H1 (cell line): ENCODE measurements around the gene CAMKMT. TPM values are rescaled to one million over a fixed set of nuclear protein-coding genes. Genes with fewer than 3 reads are reported as not detected.
A peak's percentile ranks its signal among the peaks of the same experiment; 100 is the strongest.

Source experiments
- ASH2L ChIP-seq: fragments of 200-600, 300-600 bp; sonication (generic); IDR thresholded peaks from one replicate; pipeline ENCODE4 v1.7.1; 2017; ENCODE audit warnings: low read length
- ATF2 ChIP-seq: IDR thresholded peaks from 2 replicates; pipeline ENCODE4 v1.6.1; 2012; ENCODE audit warnings: low read length, inconsistent platforms
- BRCA1 ChIP-seq: IDR thresholded peaks from 2 replicates; pipeline ENCODE4 v1.6.1; 2012; ENCODE audit warnings: low read depth, low read length, improper control_type of control experiment
- CBX5 ChIP-seq: fragments of 300-800, 300-1000 bp; sonication (generic); IDR thresholded peaks from 2 replicates; pipeline ENCODE4 v1.7.1; 2016; ENCODE audit warnings: antibody characterized with exemption, low read length, low read depth
- CREB1 ChIP-seq: IDR thresholded peaks from 2 replicates; pipeline ENCODE4 v1.6.1; 2012; ENCODE audit warnings: inconsistent platforms
- EGR1 ChIP-seq: IDR thresholded peaks from 2 replicates; pipeline ENCODE4 v1.6.1; 2011; ENCODE audit warnings: low read depth, low read length, borderline replicate concordance
- EZH2 ChIP-seq: fragments of 200-600 bp; sonication (generic); IDR thresholded peaks from 2 replicates; pipeline ENCODE4 v1.7.1; 2012; ENCODE audit warnings: low read depth, mild to moderate bottlenecking, moderate library complexity, low read length, inconsistent platforms; ENCODE audit not compliant: severe bottlenecking
- FOSL1 ChIP-seq: IDR thresholded peaks from 2 replicates; pipeline ENCODE4 v1.6.1; 2011; ENCODE audit warnings: mild to moderate bottlenecking, low read depth, low read length, moderate library complexity; ENCODE audit not compliant: insufficient read depth
- HDAC6 ChIP-seq: IDR thresholded peaks from one replicate; pipeline ENCODE4 v1.7.1; 2012; ENCODE audit warnings: low read depth, mild to moderate bottlenecking, inconsistent platforms, low read length, moderate library complexity
- MAFK ChIP-seq: IDR thresholded peaks from 2 replicates; pipeline ENCODE4 v1.6.1; 2012; ENCODE audit warnings: low read depth, mild to moderate bottlenecking, improper control_type of control experiment, low read length
- MAX ChIP-seq: IDR thresholded peaks from 2 replicates; pipeline ENCODE4 v1.6.1; 2012; ENCODE audit warnings: inconsistent platforms
- PHF8 ChIP-seq: fragments of 200-600 bp; sonication (generic); conservative IDR thresholded peaks from 2 replicates; pipeline ENCODE4 v1.7.1; 2012; ENCODE audit warnings: low read depth, mild to moderate bottlenecking, inconsistent platforms, low read length, moderate library complexity
- POU5F1 ChIP-seq: IDR thresholded peaks from 2 replicates; pipeline ENCODE4 v1.6.1; 2011; ENCODE audit warnings: low read depth, mild to moderate bottlenecking, low read length, moderate library complexity
- SAP30 ChIP-seq: fragments of 300-600 bp; sonication (generic); IDR thresholded peaks from 2 replicates; pipeline ENCODE4 v1.7.1; 2012; ENCODE audit warnings: low read length, moderate library complexity, mild to moderate bottlenecking, inconsistent platforms; ENCODE audit not compliant: insufficient read depth, insufficient replicate concordance
- SIX5 ChIP-seq: IDR thresholded peaks from 2 replicates; pipeline ENCODE4 v1.6.1; 2011; ENCODE audit warnings: mild to moderate bottlenecking, low read depth, low read length
- SP1 ChIP-seq: IDR thresholded peaks from 2 replicates; pipeline ENCODE4 v1.6.1; 2011; ENCODE audit warnings: low read depth, low read length
- SP2 ChIP-seq: IDR thresholded peaks from 2 replicates; pipeline ENCODE4 v1.6.1; 2012; ENCODE audit warnings: mild to moderate bottlenecking, low read length, inconsistent platforms
- SRF ChIP-seq: IDR thresholded peaks from 2 replicates; pipeline ENCODE4 v1.6.1; 2011; ENCODE audit warnings: mild to moderate bottlenecking, low read depth, low read length, moderate library complexity
- TBP ChIP-seq: IDR thresholded peaks from 2 replicates; pipeline ENCODE4 v1.6.1; 2011; ENCODE audit warnings: low read depth, low read length, improper control_type of control experiment
- USF2 ChIP-seq: IDR thresholded peaks from 2 replicates; pipeline ENCODE4 v1.6.1; 2011; ENCODE audit warnings: low read length, improper control_type of control experiment
- ZNF274 ChIP-seq: IDR thresholded peaks from 2 replicates; pipeline ENCODE4 v1.7.0; 2012; ENCODE audit warnings: low read length, borderline replicate concordance; ENCODE audit errors: extremely low read depth
- polyA plus RNA-seq, 7 experiments: library from polyadenylated mRNA; depleted of rRNA in 3 of 7; stranded (reverse) in 5 of 7; unstranded in 2 of 7; fragments of >200 nt in 5 of 7; fragments of 200-250 nt in 2 of 7; gene quantifications; 1 replicate in 5 of 7; 2 replicates in 1 of 7; 4 replicates in 1 of 7; pipeline versions ENCODE4 v1.2.1 to v1.2.3, GENCODE V29; 2011 to 2013; ENCODE audit warnings: missing spikeins in 2 of 7, mixed read lengths in 2 of 7
- total RNA-seq: library from RNA; stranded (reverse); fragmentation: NEBNext Ultra II Directional; extraction: Animal tissue kit (Norgen Biotek cat#: 25700); gene quantifications from 2 replicates; pipeline ENCODE4 v1.2.1, GENCODE V29; 2021

The CAMKMT gene
- total and polyA plus RNA-seq, 2 of the 8 experiments (the other 6 are each of a cell fraction or from before 2014, with no cell fraction given), result 14.7 to 22.4 TPM

GRCh38 chr2:44479127-44479887, 117.6 kb downstream of the CAMKMT start (continued):
- 0 out of 2 replicates have a peak, but pooled peaks have one; percentile 18 for TF ChIP-seq POU5F1
- no peak for TF ChIP-seq HDAC6
- 0 out of 2 replicates have a peak, but pooled peaks have one; percentile 34 for TF ChIP-seq SP1
- no peak for TF ChIP-seq SRF
- TF ChIP-seq PHF8, result no peak
- TF ChIP-seq SP2, result no peak
- TF ChIP-seq ZNF274, result no peak
- TF ChIP-seq FOSL1, result no peak
- peak; percentile 39; the same call in 1 of the 2 replicates for TF ChIP-seq CREB1
- TF ChIP-seq BRCA1, result no peak
- no peak for TF ChIP-seq TBP
- TF ChIP-seq ASH2L, result no peak
- no peak for TF ChIP-seq USF2
- peak; percentile 66; the same call in 1 of the 2 replicates for TF ChIP-seq ATF2
- peak; percentile 40; the same call in 1 of the 2 replicates for TF ChIP-seq MAFK
- TF ChIP-seq CBX5, result no peak
- no peak for TF ChIP-seq MAX
- TF ChIP-seq EGR1, result no peak
- no peak for TF ChIP-seq EZH2
- TF ChIP-seq SAP30, result no peak
- TF ChIP-seq SIX5, result no peak
